Activated B cell treated with CpG ODN at 0.5 μM for 24 hours (primary cell): ENCODE data around the gene MAP2K7. TPM values are rescaled to one million over a fixed set of nuclear protein-coding genes. Genes with fewer than 3 reads are reported as not detected.

Source experiments
- ATAC-seq: fragments of 200-7000 bp; cut with Tn5 transposase; one replicate; pipeline ENCODE4 v1.10.0; 2021; ENCODE audit warnings: low read depth, mild to moderate bottlenecking, moderate library complexity
- CTCF ChIA-PET: fragments of 350-600 bp; sonication (Branson Sonifier 250); formaldehyde crosslinking; loops from one replicate; lab custom pipeline; 2021; ENCODE audit warnings: antibody characterized with exemption; lab: Charles Lee
- POLR2A ChIA-PET: fragments of 350-600 bp; sonication (Branson Sonifier 250); formaldehyde crosslinking; loops from one replicate; lab custom pipeline; 2021; ENCODE audit warnings: antibody characterized with exemption; lab: Charles Lee
- DNase-seq: peaks from one replicate; pipeline ENCODE4 v3.0.0; 2022
- H3K27ac Mint-ChIP-seq: one replicate; pipeline ENCODE4 v1.8.0; 2020; ENCODE audit warnings: mixed read lengths
- H3K27me3 Mint-ChIP-seq: one replicate; pipeline ENCODE4 v1.8.0; 2021; ENCODE audit warnings: mixed read lengths
- H3K36me3 Mint-ChIP-seq: one replicate; pipeline ENCODE4 v1.8.0; 2021; ENCODE audit warnings: low read depth, mixed read lengths
- H3K4me1 Mint-ChIP-seq: one replicate; pipeline ENCODE4 v1.8.0; 2021; ENCODE audit warnings: mixed read lengths
- H3K4me3 Mint-ChIP-seq: one replicate; pipeline ENCODE4 v1.8.0; 2020; ENCODE audit warnings: mild to moderate bottlenecking, mixed read lengths
- H3K9me3 Mint-ChIP-seq: one replicate; pipeline ENCODE4 v1.8.0; 2020; ENCODE audit warnings: mixed read lengths
- CTCF ChIP-seq: fragments of 200-600 bp; IDR thresholded peaks from one replicate; pipeline ENCODE4 v1.8.0; 2022; ENCODE audit warnings: antibody characterized with exemption, mild to moderate bottlenecking
- intact Hi-C: fragments of 100-400 bp; cut with micrococcal nuclease; formaldehyde crosslinking; loops from one replicate; pipeline ENCODE4 v1.15.1; 2024
- total RNA-seq: library from RNA; stranded (reverse); gene quantifications from 2 replicates; pipeline ENCODE4 v1.2.3, GENCODE V29; 2022

Gene MAP2K7
- total RNA-seq, 1 donor from 2014 or later: 52.8 TPM

GRCh38 chr19:7868326-7868670 lies 35.4 kb upstream of the MAP2K7 start:
- intact Hi-C loops: loop anchor here (2.0 kb wide), 3 partner anchors 15 to 75 kb away; partner anchors contain the start of gene TIMM44
- no peaks in the 10 kb centered on the region for H3K36me3 Mint-ChIP-seq
- POLR2A ChIA-PET: interaction anchor here (1.0 to 2.2 kb wide), 7 partner anchors 17 to 167 kb away, joined by 3 to 15 read pairs (median 4); partner anchors contain the start of genes FCER2, MAP2K7, SNAPC2 and TIMM44

DNA sequence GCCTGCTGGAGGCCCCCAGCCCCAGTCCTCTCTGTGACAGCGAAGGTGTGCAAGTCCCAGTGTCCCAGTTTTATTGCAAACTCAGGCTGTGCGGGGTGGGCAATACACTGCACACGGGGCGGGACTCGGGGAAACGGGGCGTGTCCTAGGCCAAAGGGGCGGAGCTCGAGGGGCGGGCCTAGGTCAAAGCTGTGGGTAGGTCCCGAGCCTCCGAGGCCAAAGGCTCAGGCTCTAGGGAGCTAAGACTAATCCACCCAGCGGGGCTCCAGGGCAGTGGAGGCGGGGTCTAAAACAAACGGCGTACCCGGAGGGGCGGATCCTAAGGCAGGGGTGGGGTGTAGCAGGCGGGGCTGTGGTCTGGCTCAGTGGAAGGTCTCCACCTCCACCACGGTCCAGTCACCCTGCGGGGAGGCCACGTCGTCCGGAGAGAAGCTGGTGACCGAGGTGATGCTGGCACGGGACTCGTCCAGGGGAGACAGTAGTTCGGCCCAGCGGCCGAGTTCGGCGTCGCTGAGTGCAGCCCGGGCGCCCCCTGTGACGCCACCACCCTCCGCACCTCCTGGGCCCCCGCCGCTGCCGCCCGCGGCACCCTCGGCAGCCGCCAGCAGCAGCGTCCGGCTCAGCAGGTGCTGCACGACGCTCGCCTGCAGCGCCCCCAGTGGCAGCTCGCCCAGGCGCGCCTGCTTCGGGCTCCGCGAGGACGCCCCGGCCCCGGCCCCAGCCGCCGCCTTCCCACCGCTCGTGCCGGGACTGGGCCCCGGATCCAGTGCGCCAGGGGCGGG lies 34.8 kb upstream of the MAP2K7 start:
- TF ChIP-seq CTCF: peak; percentile 56
- H3K4me3 Mint-ChIP-seq: peak overlapping the region; percentile 81
- CTCF ChIA-PET: interaction anchor here (0.8 to 2.2 kb wide), 14 partner anchors 10 to 300 kb away, joined by 3 to 14 read pairs (median 5); partner anchors contain the start of genes MAP2K7, SNAPC2, STXBP2 and TIMM44
- H3K27ac Mint-ChIP-seq: peak overlapping the region; percentile 73
- ATAC-seq (peak; percentile 75), DNase-seq (peak; percentile 83)
- peaks cover 3% of the 10 kb centered on the region for H3K9me3 Mint-ChIP-seq
- POLR2A ChIA-PET: interaction anchor here (1.0 to 2.2 kb wide), 9 partner anchors 17 to 239 kb away, joined by 3 to 15 read pairs (median 4); partner anchors contain the start of genes FCER2, MAP2K7, PET100 and SNAPC2
- peaks cover 41% of the 10 kb centered on the region for H3K4me1 Mint-ChIP-seq
- intact Hi-C loops: loop anchor here (1.0 to 2.0 kb wide), 7 partner anchors 16 to 190 kb away; partner anchors contain the start of genes MAP2K7, SNAPC2 and TIMM44
- no peaks in the 10 kb centered on the region for H3K36me3 Mint-ChIP-seq
- peaks cover 30% of the 10 kb centered on the region for H3K27me3 Mint-ChIP-seq

More at GRCh38 chr19:7868326-7868670, 35.4 kb upstream of the MAP2K7 start:
- no peak for TF ChIP-seq CTCF
- H3K27ac Mint-ChIP-seq: no peak overlapping the region
- ATAC-seq: no peak
- peaks cover 28% of the 10 kb centered on the region for H3K27me3 Mint-ChIP-seq
- no peak for DNase-seq
- peaks cover 38% of the 10 kb centered on the region for H3K4me1 Mint-ChIP-seq
- H3K9me3 Mint-ChIP-seq: peaks cover 3% of the 10 kb centered on the region
- H3K4me3 Mint-ChIP-seq: peak overlapping the region; percentile 81
- CTCF ChIA-PET: interaction anchor here (0.8 to 2.2 kb wide), 9 partner anchors 32 to 300 kb away, joined by 3 to 14 read pairs (median 7); partner anchors contain the start of genes SNAPC2, STXBP2, TIMM44 and TRAPPC5

DNA sequence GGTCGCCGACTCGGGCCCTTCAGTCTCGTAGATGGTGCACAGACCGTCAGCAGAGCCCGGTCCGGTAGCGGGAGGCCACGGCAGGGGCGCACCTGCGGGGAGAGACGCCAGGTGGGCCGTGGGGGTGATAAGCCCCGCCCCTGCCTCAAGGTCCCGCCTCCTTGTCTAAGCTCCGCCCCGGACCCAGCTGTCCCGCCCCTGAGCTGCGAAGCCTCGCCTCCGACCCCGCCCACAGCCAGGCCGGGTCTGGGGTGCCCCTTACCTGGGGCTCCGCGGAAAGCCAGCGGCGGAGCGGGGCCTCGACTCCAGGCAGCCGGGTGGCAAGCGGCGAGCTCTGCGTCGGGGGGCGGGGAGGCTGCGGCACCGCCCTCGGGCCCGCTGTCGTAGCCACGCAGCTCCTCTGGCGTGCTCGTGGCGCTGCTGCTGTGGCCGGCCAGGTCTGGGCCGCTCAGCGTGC lies 34.2 kb upstream of the MAP2K7 start:
- intact Hi-C loops: loop anchor here (1.0 to 2.0 kb wide), 7 partner anchors 17 to 190 kb away; partner anchors contain the start of genes MAP2K7, SNAPC2 and TIMM44
- peak; percentile 67 for ATAC-seq
- Mint-ChIP-seq H3K27ac (no peak overlapping the region), H3K4me3 (peak overlapping the region; percentile 67), H3K36me3 (no peaks in the 10 kb centered on the region), H3K27me3 (peaks cover 30% of the 10 kb centered on the region), H3K4me1 (peaks cover 41% of the 10 kb centered on the region), H3K9me3 (peaks cover 3% of the 10 kb centered on the region)
- ChIA-PET POLR2A (interaction anchor here (1.1 to 2.2 kb wide), 8 partner anchors 16 to 240 kb away, joined by 3 to 15 read pairs (median 4); partner anchors contain the start of genes FCER2, MAP2K7, PET100 and SNAPC2), CTCF (interaction anchor here (0.9 to 2.2 kb wide), 11 partner anchors 10 to 231 kb away, joined by 3 to 14 read pairs (median 5); partner anchors contain the start of genes MAP2K7, SNAPC2, STXBP2 and TIMM44)
- peak; percentile 85 for DNase-seq
- TF ChIP-seq CTCF: no peak

- Mint-ChIP-seq H3K27ac (no peak overlapping the region), H3K9me3 (peaks cover 3% of the 10 kb centered on the region), H3K27me3 (peaks cover 29% of the 10 kb centered on the region), H3K4me3 (peak overlapping the region; percentile 72), H3K36me3 (no peaks in the 10 kb centered on the region), H3K4me1 (peaks cover 42% of the 10 kb centered on the region)
- intact Hi-C loops: loop anchor here (1.0 to 2.0 kb wide), 7 partner anchors 17 to 191 kb away; partner anchors contain the start of genes MAP2K7, SNAPC2 and TIMM44
- POLR2A ChIA-PET: interaction anchor here (1.2 to 2.2 kb wide), 5 partner anchors 32 to 240 kb away, joined by 3 to 15 read pairs (median 7); partner anchors contain the start of genes MAP2K7, PET100, SNAPC2 and TIMM44
- ATAC-seq (no peak), DNase-seq (no peak)
- no peak for TF ChIP-seq CTCF
- CTCF ChIA-PET: interaction anchor here (0.9 to 2.2 kb wide), 11 partner anchors 9 to 232 kb away, joined by 3 to 14 read pairs (median 5); partner anchors contain the start of genes MAP2K7, SNAPC2, STXBP2 and TIMM44
Measured at GRCh38 chr19:7869910-7870511, 33.7 kb upstream of the MAP2K7 start.
